Posterior cingulate gyrus (tissue), 11 donors: ENCODE data around the gene PHYKPL.

Experiments
- DNase-seq, 10 donors: peaks; one replicate each; pipeline versions ENCODE4 v3.0.0 to v3.0.0-alpha.2; 2020 to 2021; ENCODE audit warnings: mixed read lengths in 3 of 10
- intact Hi-C: fragments of 100-400 bp; cut with DNase I; formaldehyde crosslinking; loops from one replicate; pipeline ENCODE4 v1.15.1; 2023

The PHYKPL gene

GRCh38 chr5:178232124-178232919 lies at the start of gene PHYKPL:
PHYKPL (minus strand) TSS chr5:178232802; CDS start chr5:178232550, 252 bp downstream.
- DNase-seq: peak; percentile 48 to 95 (median 62)
- intact Hi-C loops: no loop called here

GRCh38 chr5:178282391-178282790 lies 49.8 kb upstream of the PHYKPL start:
- DNase-seq: peak in 1 of 10 donors; percentile 24
- intact Hi-C loops: loop anchor here (10.0 kb wide), 1 partner anchor 172 kb away; no protein-coding TSS in a partner anchor

GRCh38 chr5:178281331-178281730 lies 48.7 kb upstream of the PHYKPL start:
- peak in 1 of 10 donors; percentile 80 for DNase-seq
- intact Hi-C loops: loop anchor here (2.0 to 10.0 kb wide), 2 partner anchors 173 to 309 kb away; partner anchors contain the start of gene COL23A1

GRCh38 chr5:178280631-178281030 lies 48.0 kb upstream of the PHYKPL start:
- intact Hi-C loops: loop anchor here (1.0 to 10.0 kb wide), 3 partner anchors 174 to 310 kb away; partner anchors contain the start of gene COL23A1
- peak in 1 of 10 donors; percentile 80 for DNase-seq

- intact Hi-C loops: loop anchor here (1.0 to 10.0 kb wide), 3 partner anchors 175 to 311 kb away; partner anchors contain the start of gene COL23A1
- DNase-seq: peak; percentile 80 to 98 (median 95)
These were observed 47.3 kb upstream of the PHYKPL start for GRCh38 chr5:178279723-178280438.

- intact Hi-C loops: no loop called here
- peak in 1 of 10 donors; percentile 55 for DNase-seq
These were observed 46.6 kb upstream of the PHYKPL start for GRCh38 chr5:178279026-178279722.

GRCh38 chr5:178278358-178279023 lies 45.9 kb upstream of the PHYKPL start:
- peak in 1 of 10 donors; percentile 58 for DNase-seq
- intact Hi-C loops: no loop called here

- peak in 2 of 10 donors; percentile 78 to 79 for DNase-seq
- intact Hi-C loops: no loop called here
These were observed 45.3 kb upstream of the PHYKPL start for GRCh38 chr5:178277866-178278265.

GRCh38 chr5:178277346-178277745 lies 44.7 kb upstream of the PHYKPL start:
- peak in 2 of 10 donors; percentile 2 to 52 for DNase-seq
- intact Hi-C loops: no loop called here

GRCh38 chr5:178274781-178275537 lies 42.4 kb upstream of the PHYKPL start:
- peak in 1 of 10 donors; percentile 67 for DNase-seq
- intact Hi-C loops: no loop called here

- intact Hi-C loops: no loop called here
- no peak for DNase-seq
These were observed 41.3 kb upstream of the PHYKPL start for GRCh38 chr5:178273665-178274541.

- no peak for DNase-seq
- intact Hi-C loops: no loop called here
These were observed 40.4 kb upstream of the PHYKPL start for GRCh38 chr5:178273041-178273440.

- intact Hi-C loops: no loop called here
- no peak for DNase-seq
These were observed 40.0 kb upstream of the PHYKPL start for GRCh38 chr5:178272591-178272990.

GRCh38 chr5:178271726-178272479 lies 39.3 kb upstream of the PHYKPL start:
- intact Hi-C loops: no loop called here
- no peak for DNase-seq

- no peak for DNase-seq
- intact Hi-C loops: no loop called here
These were observed 38.6 kb upstream of the PHYKPL start for GRCh38 chr5:178271231-178271630.

- intact Hi-C loops: no loop called here
- no peak for DNase-seq
These were observed 36.9 kb upstream of the PHYKPL start for GRCh38 chr5:178269499-178269898.

GRCh38 chr5:178267876-178268275 lies 35.3 kb upstream of the PHYKPL start:
- DNase-seq: peak in 1 of 10 donors; percentile 63
- intact Hi-C loops: no loop called here

GRCh38 chr5:178267245-178267644 lies 34.6 kb upstream of the PHYKPL start:
- no peak for DNase-seq
- intact Hi-C loops: no loop called here
